ENCODE measurements around the gene RHEB. TPM values are rescaled to one million over a fixed set of nuclear protein-coding genes. Genes with fewer than 3 reads are reported as not detected.
"Not testable (repeated sequence)": the region's sequence is repeated elsewhere in the genome, so short reads cannot be mapped to it uniquely, and the experiment has no call there.

RHEB gene
- total RNA-seq, 1 experiment from 2014 or later: 114 TPM

DNA sequence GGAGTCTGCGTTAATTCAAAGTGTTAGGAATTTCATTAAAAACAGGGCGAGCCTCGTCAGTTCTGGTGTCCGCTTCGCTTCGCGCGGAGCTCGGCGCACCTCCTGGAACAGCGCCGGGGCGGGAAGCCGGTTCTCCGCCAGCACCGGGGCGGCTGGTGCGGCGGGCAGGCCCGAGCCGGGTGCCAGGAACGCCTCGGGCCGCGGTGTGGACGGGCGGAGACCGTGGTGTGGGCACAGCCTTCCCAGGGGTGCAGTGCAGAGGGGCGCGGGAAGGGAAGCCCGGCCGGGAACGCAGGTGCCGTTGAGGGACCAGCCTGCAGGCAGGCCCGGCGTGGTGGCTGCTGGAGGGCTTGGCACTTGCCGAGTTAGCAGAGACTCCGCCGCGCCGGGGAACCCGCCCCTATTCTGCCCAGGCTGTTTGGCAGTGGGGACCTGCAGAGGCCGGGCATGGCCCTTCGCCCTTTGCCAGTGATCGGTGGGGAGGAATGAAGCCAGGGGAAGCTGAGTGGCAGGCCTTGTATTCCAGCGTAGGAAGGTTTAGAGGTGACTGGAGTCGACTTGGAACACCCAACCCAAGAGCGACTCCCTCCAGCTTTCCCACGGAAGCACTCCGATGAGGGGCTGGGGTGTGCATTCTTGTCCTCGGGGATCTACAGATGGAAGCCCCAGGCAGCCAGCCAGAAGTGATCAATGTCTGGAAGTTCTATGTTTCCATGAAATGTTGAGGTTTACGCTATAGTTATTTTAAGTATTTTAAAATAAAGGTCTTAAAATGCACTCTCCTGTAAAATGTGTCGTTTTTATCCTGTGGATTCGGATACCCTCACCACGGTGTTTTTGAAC, 945 bp upstream of the RHEB start:
- H2BK20ac ChIP-seq (ENCODE audit: low read depth, low read length, poor library complexity, severe bottlenecking): no peak overlapping the region
- H4K91ac ChIP-seq (ENCODE audit: insufficient read length, low read depth, low read length): no peak overlapping the region
- H2BK15ac ChIP-seq (ENCODE audit: low read depth, low read length): no peak overlapping the region
- H3K56ac ChIP-seq (ENCODE audit: insufficient read length, low read depth, low read length): no peak overlapping the region
- Mint-ChIP-seq H3K27ac (peak overlapping the region; percentile 65 to 96 (median 90); a peak in 4 of 7 replicates), H3K9me3 (peaks cover 0 to 4% of the 10 kb centered on the region in 2 experiments; a peak in 3 of 5 replicates), H3K27me3 (ENCODE audit: low read depth) (no peaks in the 10 kb centered on the region; the same call in 1 of the 2 replicates), H3K4me3 (peak overlapping the region; percentile 27 to 95; a peak in 4 of 5 replicates), H3K4me1 (peaks cover 29 to 33% of the 10 kb centered on the region in 2 experiments), H3K36me3 (ENCODE audit: insufficient read depth in 1 of 3, low read depth in 3 of 3) (peaks cover 0 to 7% (median 2%) of the 10 kb centered on the region in 3 experiments; a peak in 2 of 7 replicates)
- no peak overlapping the region for H3K23ac ChIP-seq (ENCODE audit: insufficient read length, low read depth, low read length)
- H3K9me3 ChIP-seq (ENCODE audit: control insufficient read depth, low read depth, low read length): no peaks in the 10 kb centered on the region
- H2AFZ ChIP-seq (ENCODE audit: low read length): no peak overlapping the region
- H2BK5ac ChIP-seq (ENCODE audit: insufficient read length, low read length): no peak overlapping the region
- no peak overlapping the region for H2BK12ac ChIP-seq (ENCODE audit: insufficient read length, low read depth, low read length)
- peak overlapping the region; percentile 22; the same call in 1 of the 2 replicates for H3K4ac ChIP-seq (ENCODE audit: low read depth, low read length)
- H3K9ac ChIP-seq (ENCODE audit: extremely low read depth, insufficient read length, low read length): no peak overlapping the region
- no peak overlapping the region for H3K4me2 ChIP-seq (ENCODE audit: insufficient read depth, insufficient read length, low read length)
- no peaks in the 10 kb centered on the region for H3K79me1 ChIP-seq (ENCODE audit: insufficient read depth, low read depth, low read length, poor library complexity, severe bottlenecking)
- H4K8ac ChIP-seq (replicated peaks; ENCODE audit: insufficient read length, low read depth, low read length): no peak overlapping the region
- peak overlapping the region; percentile 49 for H3K18ac ChIP-seq (ENCODE audit: insufficient read length, low read depth, low read length)
- peaks cover 3% of the 10 kb centered on the region for H4K20me1 ChIP-seq (ENCODE audit: control insufficient read depth, insufficient read depth, insufficient read length)
- no peak overlapping the region for H4K5ac ChIP-seq (ENCODE audit: insufficient read length, low read depth, low read length)
- no peak overlapping the region for H3K27ac ChIP-seq (ENCODE audit: insufficient read length, low read depth, low read length)
- peaks cover 28% of the 10 kb centered on the region for H3K79me2 ChIP-seq (ENCODE audit: insufficient read depth, low read length)
- H3K14ac ChIP-seq (ENCODE audit: insufficient read depth, low read length): peak overlapping the region; percentile 30; the same call in 1 of the 2 replicates
- H3K23me2 ChIP-seq (ENCODE audit: insufficient read length, low read depth, low read length, poor library complexity, severe bottlenecking): peaks cover 14% of the 10 kb centered on the region
- no peak overlapping the region for H2AK5ac ChIP-seq (ENCODE audit: insufficient read length, low read length)
- H3K27me3 ChIP-seq (ENCODE audit: insufficient read depth, low read length): no peaks in the 10 kb centered on the region
- H3T11ph ChIP-seq (ENCODE audit: low read length): no peak overlapping the region
- DNase-seq: peak; percentile 48
- no CpG with 5 or more reads among the region's 55 CpGs for WGBS (ENCODE audit: extremely low coverage, insufficient read length, low lambda C conversion rate)
- TF ChIP-seq, protein P1, sequence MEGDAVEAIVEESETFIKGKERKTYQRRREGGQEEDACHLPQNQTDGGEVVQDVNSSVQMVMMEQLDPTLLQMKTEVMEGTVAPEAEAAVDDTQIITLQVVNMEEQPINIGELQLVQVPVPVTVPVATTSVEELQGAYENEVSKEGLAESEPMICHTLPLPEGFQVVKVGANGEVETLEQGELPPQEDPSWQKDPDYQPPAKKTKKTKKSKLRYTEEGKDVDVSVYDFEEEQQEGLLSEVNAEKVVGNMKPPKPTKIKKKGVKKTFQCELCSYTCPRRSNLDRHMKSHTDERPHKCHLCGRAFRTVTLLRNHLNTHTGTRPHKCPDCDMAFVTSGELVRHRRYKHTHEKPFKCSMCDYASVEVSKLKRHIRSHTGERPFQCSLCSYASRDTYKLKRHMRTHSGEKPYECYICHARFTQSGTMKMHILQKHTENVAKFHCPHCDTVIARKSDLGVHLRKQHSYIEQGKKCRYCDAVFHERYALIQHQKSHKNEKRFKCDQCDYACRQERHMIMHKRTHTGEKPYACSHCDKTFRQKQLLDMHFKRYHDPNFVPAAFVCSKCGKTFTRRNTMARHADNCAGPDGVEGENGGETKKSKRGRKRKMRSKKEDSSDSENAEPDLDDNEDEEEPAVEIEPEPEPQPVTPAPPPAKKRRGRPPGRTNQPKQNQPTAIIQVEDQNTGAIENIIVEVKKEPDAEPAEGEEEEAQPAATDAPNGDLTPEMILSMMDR (conservative IDR thresholded peaks at IDR 0.05): no peak
- no peaks in the 10 kb centered on the region for H3K4me1 ChIP-seq (ENCODE audit: insufficient read depth, low read length)
- H2BK120ac ChIP-seq (ENCODE audit: low read depth, low read length, poor library complexity, severe bottlenecking): peak overlapping the region; percentile 16

DNA sequence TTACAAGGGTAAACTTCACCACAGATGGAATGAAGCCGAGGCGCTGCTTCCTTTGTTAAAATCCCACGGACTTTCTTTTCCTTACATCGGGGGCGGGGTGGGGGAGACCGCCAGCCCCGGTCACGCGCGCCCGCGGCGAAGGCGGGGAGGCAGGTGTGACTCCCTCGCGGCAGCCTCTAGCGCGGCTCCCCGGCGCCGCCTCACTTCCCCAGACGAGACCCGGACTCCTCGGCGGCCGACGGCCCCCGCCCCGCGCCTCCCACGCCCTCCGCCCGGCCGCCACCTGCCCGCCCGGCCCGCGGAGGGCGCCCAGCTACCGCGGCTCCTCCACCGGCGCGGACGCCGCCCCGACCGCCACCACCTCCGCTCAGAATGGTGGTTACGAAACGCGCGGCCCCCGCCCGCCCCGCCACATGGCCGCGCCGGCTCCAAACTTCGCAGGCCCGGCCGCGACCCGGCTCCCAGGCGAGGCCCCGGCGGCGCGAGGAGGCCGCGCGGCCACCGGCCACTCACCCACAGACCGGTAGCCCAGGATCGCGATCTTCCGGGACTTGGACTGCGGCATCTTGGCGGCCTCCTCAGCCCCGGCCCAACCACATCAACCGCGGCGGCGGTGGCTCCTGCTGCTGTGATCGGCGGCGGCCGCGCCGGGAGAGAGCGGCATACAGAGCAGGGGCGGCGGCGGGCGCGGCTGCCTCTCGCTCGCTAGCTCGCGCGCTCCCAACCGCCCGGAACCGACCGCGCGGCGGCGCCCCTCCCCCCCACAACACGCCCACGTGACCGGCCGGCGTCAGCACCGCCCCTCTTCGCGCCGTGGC, 539 bp downstream of the RHEB start:
- Mint-ChIP-seq H3K4me1 (peaks cover 32 to 38% of the 10 kb centered on the region in 2 experiments), H3K4me3 (peak overlapping the region; percentile 95 to 99), H3K27ac (peak overlapping the region; percentile 70 to 99 (median 99))
- not testable (repeated sequence) for H2BK20ac ChIP-seq (ENCODE audit: low read depth, low read length, poor library complexity, severe bottlenecking); H3K79me1 ChIP-seq (ENCODE audit: insufficient read depth, low read depth, low read length, poor library complexity, severe bottlenecking); H3K27me3 ChIP-seq (ENCODE audit: insufficient read depth, low read length); H3K27ac ChIP-seq (ENCODE audit: insufficient read length, low read depth, low read length); H3T11ph ChIP-seq (ENCODE audit: low read length); H3K9me3 ChIP-seq (ENCODE audit: control insufficient read depth, low read depth, low read length); H3K56ac ChIP-seq (ENCODE audit: insufficient read length, low read depth, low read length); H4K91ac ChIP-seq (ENCODE audit: insufficient read length, low read depth, low read length); H3K36me3 Mint-ChIP-seq (ENCODE audit: insufficient read depth in 1 of 3, low read depth in 3 of 3); H2AFZ ChIP-seq (ENCODE audit: low read length); H2AK5ac ChIP-seq (ENCODE audit: insufficient read length, low read length); H3K4me1 ChIP-seq (ENCODE audit: insufficient read depth, low read length); H3K9me3 Mint-ChIP-seq; H2BK120ac ChIP-seq (ENCODE audit: low read depth, low read length, poor library complexity, severe bottlenecking); H3K23ac ChIP-seq (ENCODE audit: insufficient read length, low read depth, low read length); H4K8ac ChIP-seq (replicated peaks; ENCODE audit: insufficient read length, low read depth, low read length); H3K27me3 Mint-ChIP-seq (ENCODE audit: low read depth); H3K4ac ChIP-seq (ENCODE audit: low read depth, low read length); H2BK12ac ChIP-seq (ENCODE audit: insufficient read length, low read depth, low read length); H4K20me1 ChIP-seq (ENCODE audit: control insufficient read depth, insufficient read depth, insufficient read length); H2BK15ac ChIP-seq (ENCODE audit: low read depth, low read length); H4K5ac ChIP-seq (ENCODE audit: insufficient read length, low read depth, low read length); DNase-seq
- Histone ChIP-seq H3K79me2 (ENCODE audit: insufficient read depth, low read length) (peaks cover 43% of the 10 kb centered on the region), H3K14ac (ENCODE audit: insufficient read depth, low read length) (peak overlapping the region; percentile 97), H3K4me2 (ENCODE audit: insufficient read depth, insufficient read length, low read length) (peak overlapping the region; percentile 89), H3K18ac (ENCODE audit: insufficient read length, low read depth, low read length) (peak overlapping the region; percentile 81), H3K9ac (ENCODE audit: extremely low read depth, insufficient read length, low read length) (peak overlapping the region; percentile 92), H3K23me2 (ENCODE audit: insufficient read length, low read depth, low read length, poor library complexity, severe bottlenecking) (peaks cover 14% of the 10 kb centered on the region), H2BK5ac (ENCODE audit: insufficient read length, low read length) (peak overlapping the region; percentile 66)
- WGBS (ENCODE audit: extremely low coverage, insufficient read length, low lambda C conversion rate): no CpG with 5 or more reads among the region's 118 CpGs

Measured in H9 (cell line).